ENCODE measurements around the gene LPCAT3.

The LPCAT3 gene

GRCh38 chr12:6947615-6948014 lies 70.7 kb downstream of the LPCAT3 start:
- TF ChIP-seq CTCF (IDR thresholded peaks at IDR 0.05; ENCODE audit: insufficient read depth, low read depth, low read length, missing control alignments), result no peak
- DNase-seq (ENCODE audit: low read depth), result no peak
- peak overlapping the region; percentile 72 for H3K4me3 ChIP-seq (ENCODE audit: low read depth, low read length)

DNA sequence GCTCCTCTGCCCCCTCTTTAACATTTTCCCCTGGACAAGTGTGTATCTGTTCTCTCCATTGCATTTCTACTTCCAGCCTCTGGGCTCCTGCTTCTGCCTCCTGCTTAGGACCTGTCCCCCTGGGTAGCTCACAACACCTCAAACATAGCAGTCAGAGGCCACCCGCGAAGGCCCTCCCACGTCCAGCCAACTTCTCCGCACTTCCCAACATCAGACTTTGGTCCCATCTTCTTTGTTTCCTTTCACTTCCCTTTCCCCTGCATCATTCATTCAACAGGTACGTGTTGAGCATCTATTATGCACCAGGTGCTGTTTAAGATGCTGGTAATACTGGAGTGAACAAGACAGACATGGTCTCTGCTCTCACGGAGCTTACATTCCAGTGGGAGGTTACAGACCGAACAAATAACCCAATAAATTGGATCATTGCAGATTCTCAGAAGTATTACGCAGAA lies 71.3 kb downstream of the LPCAT3 start:
- DNase-seq (ENCODE audit: low read depth), result no peak
- TF ChIP-seq CTCF (IDR thresholded peaks at IDR 0.05; ENCODE audit: insufficient read depth, low read depth, low read length, missing control alignments), result no peak
- H3K4me3 ChIP-seq (ENCODE audit: low read depth, low read length), result peak overlapping the region; percentile 72

GRCh38 chr12:6946033-6946919 lies 72.0 kb downstream of the LPCAT3 start:
- no peak for TF ChIP-seq CTCF (IDR thresholded peaks at IDR 0.05; ENCODE audit: insufficient read depth, low read depth, low read length, missing control alignments)
- H3K4me3 ChIP-seq (ENCODE audit: low read depth, low read length), result peak overlapping the region; percentile 72
- DNase-seq (ENCODE audit: low read depth), result peak; percentile 93

- peak overlapping the region; percentile 72 for H3K4me3 ChIP-seq (ENCODE audit: low read depth, low read length)
- no peak for DNase-seq (ENCODE audit: low read depth)
- no peak for TF ChIP-seq CTCF (IDR thresholded peaks at IDR 0.05; ENCODE audit: insufficient read depth, low read depth, low read length, missing control alignments)
Observed at GRCh38 chr12:6945613-6946012, 72.7 kb downstream of the LPCAT3 start.

DNA sequence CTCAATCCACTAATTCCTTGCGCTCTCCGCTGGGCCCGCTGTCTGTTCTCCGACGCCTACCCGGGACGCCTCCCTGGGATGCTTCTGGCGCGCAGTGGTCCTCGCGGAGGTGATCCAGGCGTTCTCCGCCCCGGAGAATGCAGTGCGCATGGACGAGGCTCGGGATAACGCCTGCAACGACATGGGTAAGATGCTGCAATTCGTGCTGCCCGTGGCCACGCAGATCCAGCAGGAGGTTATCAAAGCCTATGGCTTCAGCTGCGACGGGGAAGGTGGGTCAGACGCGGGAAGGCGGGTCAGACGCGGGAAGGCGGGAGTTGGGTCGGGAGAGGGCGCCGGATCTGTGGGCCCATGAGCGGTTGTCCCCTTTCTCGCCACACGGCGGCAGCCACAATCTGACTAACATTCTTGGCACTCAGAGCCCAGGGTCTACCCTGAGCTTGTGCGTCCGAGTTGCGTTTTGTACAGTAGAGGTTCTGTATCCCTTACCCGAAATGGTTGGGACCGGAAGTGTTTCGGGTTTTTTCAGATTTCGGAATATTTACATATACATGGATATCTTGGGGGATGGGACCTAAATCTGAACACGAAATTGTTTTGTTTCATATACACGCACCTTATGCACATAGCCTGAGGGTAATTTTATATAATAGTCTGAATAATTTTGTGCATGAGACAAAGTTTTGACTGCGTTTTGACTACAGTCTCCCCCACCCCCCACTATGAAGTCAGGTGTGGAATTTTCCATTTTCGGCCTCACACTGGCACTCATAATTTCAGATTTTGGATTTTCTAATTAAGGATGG lies 73.7 kb downstream of the LPCAT3 start:
- peak overlapping the region; percentile 72 for H3K4me3 ChIP-seq (ENCODE audit: low read depth, low read length)
- TF ChIP-seq CTCF (IDR thresholded peaks at IDR 0.05; ENCODE audit: insufficient read depth, low read depth, low read length, missing control alignments), result peak; percentile 86
- peak; percentile 97 for DNase-seq (ENCODE audit: low read depth)

GRCh38 chr12:6943722-6944380 lies 74.4 kb downstream of the LPCAT3 start, which contains the start of the genes C12orf57 and RNU7-1:
TSS of gene C12orf57 (plus strand) at chr12:6944022. CDS start at chr12:6944122, 100 bp downstream.
TSS of gene RNU7-1 (plus strand) at chr12:6943816.
- H3K4me3 ChIP-seq (ENCODE audit: low read depth, low read length), result peak within 1 kb of the TSS; percentile 72
- TF ChIP-seq CTCF (IDR thresholded peaks at IDR 0.05; ENCODE audit: insufficient read depth, low read depth, low read length, missing control alignments), result no peak
- DNase-seq (ENCODE audit: low read depth), result peak; percentile 97

All from GM12865 (cell line).